HG02759 (cell line): ENCODE measurements around the gene RIMBP2.
"Not testable (repeated sequence)": the region's sequence is repeated elsewhere in the genome, so short reads cannot be mapped to it uniquely, and the experiment has no call there.

ENCODE experiments used
- ATAC-seq: cut with Tn5 transposase; IDR thresholded peaks from one replicate; pipeline ENCODE4 v1.9.1; 2021; ENCODE audit warnings: mild to moderate bottlenecking, moderate library complexity; ENCODE audit not compliant: unreplicated experiment

The RIMBP2 gene

DNA sequence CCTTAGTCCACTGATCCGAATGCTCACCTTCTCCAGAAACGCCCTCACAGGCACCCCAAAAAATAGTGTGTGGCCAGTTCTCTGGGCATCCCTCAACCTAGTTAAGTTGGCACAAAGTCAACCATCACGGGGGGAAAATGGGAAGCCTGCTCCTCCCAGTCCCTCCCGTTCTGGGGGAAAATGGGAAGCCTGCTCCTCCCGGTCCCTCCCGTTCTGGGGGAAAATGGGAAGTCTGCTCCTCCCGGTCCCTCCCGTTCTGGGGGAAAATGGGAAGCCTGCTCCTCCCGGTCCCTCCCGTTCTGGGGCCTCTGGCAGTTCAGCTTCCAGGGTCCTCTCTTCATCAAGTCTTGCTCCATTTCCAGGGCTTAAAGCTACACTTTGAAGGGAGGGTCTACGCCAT is 106.1 kb downstream of the RIMBP2 start:
- no peak for ATAC-seq

DNA sequence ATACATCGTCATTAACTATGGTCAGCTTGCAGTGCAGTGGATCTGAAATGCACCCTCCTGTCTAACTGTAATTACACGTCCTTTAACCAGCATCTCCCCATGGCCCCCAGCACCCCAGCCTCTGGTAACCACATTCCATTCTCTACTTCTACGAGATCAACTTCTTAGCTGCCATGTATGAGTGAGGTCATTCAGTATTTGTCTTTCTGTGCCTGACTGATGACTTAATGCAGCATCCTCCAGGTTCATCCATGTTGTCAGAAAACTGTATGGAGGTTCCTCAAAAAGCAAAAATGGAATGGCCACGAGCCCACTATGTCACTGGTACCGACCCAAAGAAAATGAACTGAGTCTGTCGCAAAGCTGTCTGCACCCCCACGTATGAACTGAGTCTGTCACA is 107.3 kb downstream of the RIMBP2 start:
- ATAC-seq = no peak

DNA sequence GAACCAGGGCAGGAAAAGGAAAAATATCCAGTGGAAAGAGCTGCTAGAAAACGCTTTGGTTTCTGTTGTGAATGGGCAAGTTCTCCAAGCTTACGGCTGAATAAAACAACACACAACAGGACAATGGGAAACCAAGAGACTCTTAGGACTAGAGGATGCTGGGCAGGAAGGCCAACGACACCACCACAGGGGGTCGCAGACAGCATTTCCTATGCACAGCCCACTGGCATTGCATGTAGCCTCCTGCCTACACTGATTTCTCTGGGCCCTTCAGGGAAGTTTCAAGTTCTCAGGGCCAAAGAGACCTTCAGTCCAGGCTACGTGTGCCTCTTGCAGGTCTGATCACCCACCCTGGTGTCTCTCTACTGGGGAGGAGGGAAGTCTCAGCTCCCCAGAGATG is 108.0 kb downstream of the RIMBP2 start:
- ATAC-seq = no peak

DNA sequence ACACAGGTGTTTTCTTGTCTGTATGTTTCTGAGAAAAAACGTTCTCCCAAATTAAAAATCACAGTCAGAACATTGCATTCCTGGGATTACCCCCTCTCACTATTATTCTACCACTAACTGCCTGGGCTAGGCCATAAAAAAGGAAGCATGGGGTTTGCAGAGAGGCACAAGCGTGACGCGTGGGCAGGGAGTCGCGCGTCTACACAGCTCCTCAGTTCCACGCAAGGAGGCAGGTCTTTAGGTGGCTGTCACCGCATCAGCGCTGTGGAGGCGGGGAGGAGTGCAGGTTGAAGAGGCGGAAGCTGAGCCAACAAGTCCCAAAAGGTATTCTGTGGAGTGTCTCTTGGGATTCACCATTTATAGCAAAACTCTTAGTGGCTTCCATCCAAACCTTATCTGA is 109.9 kb downstream of the RIMBP2 start:
- no peak for ATAC-seq

DNA sequence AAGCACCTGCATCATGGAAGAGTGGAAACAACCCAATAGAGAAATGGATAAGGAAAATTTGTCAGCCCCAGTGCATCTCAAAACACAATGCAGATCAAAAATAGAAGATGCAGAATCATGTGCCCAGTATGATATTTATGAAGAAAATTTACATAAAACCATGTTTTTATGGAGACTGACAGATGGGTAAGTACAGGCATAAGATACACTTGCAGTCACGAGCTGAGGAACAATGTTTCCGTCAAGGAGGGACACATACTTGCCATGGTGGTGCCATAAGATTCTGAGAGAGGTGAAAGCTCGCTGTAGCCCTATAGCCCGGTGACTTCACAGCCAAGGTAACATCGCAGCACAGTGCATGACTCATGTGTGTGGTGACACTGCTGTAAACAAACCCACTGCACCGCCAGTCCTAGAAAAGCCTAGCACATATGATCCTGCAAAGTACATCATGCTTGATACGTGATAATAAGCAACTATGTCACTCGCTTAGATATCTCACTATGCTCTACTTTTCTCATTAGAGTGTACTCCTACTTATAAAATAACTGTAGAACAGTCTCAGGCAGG is 112.6 kb downstream of the RIMBP2 start:
- no peak for ATAC-seq

DNA sequence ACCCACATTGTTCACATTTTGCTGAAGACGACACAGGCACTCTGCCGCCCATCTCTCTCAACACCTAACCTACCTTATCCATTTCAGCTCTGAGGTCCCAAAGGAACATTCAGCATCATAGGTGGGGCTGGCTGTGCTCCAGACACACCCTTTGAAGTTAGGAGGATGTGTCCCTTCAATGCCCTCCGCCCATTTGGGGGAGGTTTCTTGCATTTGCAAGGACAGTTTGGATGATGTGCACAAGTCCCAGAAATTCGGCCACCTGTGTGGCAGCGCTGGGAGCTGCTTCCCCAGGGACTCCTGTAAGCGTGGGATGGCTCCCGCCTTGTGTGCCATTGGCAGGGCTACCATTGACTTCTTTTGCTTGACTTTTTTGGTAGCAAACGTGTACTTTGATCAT is 113.8 kb downstream of the RIMBP2 start:
- ATAC-seq = no peak

DNA sequence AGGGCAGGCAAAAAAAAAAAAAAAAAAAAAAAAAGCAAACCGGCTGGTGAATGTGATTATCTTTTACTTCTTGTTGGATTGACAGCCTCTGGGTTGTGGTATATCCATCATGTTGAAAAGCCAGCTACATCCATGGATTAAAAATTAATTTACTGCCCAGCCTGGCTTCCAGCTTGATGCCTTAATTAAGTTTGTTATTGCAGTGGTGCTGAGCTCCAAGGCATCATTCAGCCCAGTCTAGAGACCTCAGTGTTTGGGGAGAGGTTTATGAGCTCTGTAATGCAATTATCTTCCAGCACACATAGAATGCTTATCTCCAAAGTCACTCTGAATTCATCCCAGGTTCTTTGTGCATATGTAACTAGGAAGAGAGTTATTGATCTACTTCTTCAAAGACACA is 114.8 kb downstream of the RIMBP2 start:
- ATAC-seq = no peak

DNA sequence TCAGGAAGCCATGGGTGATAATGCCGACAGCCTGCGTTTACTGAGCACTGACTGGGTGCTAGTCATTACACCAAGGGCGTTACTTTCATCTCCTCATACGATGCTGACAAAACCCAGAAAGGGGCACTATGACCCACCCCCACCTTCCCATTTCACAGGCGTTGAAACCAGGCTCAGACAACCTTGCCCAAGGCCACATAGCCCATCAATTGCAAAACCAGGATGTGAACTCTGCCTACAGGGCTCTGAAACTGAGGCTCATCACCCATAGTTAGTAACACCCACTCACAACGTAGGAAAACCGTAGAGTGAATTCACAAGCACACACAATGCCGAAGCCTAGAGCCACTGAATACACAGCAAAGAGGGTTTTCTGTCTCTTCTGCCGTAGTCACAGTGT is 119.9 kb downstream of the RIMBP2 start:
- ATAC-seq = no peak

DNA sequence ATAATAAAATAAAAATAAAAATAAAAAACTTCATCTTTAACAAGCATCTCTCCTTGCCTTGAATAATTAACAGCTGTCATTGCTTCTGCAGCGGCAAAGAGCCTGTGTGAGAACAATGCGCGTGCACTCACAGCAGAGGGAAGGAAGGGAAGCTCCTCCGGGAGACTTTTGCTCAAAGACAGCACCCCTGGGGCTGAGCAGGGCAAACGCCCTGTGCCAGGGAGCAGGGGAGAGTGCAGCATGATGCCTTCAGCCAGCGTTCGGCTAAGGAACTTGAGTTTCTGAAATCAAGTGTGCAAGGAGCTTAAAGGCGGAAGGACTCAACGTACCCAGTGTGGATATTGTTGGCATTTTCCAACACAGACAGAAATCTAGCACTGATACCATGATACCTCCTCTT is 120.5 kb downstream of the RIMBP2 start:
- no peak for ATAC-seq

DNA sequence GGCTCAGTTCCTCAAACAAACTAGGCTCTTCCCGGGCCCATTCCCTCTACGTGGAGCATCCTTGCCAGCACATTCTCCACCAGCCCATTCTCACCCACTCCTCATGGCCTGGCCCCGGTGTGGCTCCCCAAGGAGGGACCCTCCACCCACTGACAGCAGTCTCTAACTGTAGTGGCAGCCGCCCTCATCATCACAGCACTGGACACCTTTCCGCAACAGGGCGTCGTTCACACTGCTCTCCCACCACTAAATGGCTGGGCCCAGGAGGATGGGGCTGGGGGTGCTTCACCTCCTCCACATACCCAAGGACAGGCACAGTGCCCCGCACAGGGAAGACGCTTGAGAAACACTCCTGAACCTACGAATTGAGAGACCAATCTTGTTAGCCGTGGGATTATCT is 123.0 kb downstream of the RIMBP2 start:
- ATAC-seq = no peak

DNA sequence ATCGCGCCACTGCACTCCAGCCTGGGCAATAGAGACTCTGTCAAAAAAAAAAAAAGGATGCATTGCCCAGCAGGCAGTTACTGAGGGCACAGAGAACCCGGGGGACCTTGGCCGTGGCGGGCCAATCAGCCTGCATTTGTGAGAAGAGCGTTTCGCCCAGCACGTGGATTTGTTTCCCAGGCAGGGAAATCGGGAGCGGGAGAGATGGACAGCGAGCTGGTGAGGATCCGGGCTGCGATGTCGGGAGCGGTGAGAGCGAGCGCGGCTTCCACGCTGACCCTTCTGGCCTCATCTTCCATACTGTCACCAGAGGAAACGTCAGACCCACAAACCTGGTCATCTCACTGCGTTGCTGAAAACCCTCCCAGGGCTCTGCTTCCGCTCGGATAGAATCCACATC is 123.5 kb downstream of the RIMBP2 start:
- ATAC-seq = no peak

DNA sequence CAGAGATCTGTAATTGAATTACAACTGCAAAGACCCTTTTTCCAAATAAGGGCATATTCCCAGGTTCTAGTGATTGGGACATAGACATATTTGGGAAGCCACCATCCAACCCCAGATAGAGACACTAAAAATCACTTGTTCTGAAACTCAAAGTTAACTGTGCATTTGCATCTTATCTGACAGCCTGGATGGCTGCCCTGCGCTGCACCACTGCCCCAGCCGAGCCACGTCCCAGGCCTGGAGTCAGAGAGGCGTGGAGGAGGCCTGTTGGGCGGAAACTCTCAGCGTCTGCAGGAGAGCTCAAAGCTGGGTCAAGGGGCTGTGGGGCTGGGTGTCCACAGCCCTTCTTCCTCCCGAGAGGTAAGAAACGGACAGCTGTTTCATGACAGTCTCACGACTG is 124.4 kb downstream of the RIMBP2 start:
- no peak for ATAC-seq

DNA sequence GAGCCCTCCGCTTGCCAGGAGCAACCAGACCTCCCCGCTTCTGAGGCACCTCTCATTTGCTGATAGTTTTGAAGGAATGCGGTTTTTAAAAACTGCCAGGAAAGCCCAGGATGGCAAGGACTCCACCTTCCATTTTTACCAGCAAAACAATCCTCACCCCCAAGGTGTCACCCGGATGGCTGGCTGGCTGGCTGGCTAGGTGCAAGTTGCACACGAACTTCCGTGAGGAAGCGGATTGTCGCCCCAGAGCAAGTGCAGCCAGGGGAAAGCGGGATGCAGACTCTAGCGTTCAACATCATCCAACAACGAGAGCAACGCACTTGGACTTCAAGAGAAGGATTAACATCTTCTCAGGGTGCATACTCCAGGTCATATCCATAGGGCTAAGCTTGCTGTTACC is 125.4 kb downstream of the RIMBP2 start:
- ATAC-seq = no peak

DNA sequence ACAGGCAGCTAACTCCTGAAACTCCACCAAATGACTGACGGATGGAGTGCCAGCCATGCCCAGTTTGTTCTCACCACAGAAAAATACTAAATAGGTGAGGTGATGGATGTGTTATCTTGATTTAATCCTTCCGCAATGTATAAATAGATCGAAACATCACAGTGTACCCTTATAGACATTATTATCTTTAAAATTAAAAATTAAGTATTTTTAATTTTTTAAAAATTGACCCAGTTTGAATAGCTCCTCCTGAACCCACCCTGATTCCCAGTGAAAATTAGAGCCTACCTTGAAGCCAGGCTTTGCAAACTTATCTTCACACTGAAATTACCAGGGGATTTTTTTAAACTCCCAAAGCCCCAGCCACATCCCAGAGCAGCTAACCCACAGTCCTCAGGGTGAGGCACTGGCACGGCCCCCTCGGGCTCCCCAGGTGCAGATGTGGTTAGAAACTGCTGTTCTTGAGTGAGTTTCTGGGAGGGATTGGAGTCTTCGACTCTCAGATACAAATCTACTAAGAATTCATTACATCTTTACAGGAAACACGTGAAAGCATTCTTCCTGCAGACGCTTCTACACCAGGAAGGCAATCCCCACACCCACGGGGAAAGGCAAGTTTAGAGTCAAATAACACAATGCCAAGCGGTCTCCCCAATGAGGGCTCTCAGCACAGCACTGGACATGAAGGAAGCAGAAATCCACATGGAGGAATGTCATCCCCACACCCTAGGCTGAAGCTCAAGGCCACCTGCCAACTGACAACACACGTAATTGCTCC is 126.4 kb downstream of the RIMBP2 start:
- ATAC-seq = no peak

DNA sequence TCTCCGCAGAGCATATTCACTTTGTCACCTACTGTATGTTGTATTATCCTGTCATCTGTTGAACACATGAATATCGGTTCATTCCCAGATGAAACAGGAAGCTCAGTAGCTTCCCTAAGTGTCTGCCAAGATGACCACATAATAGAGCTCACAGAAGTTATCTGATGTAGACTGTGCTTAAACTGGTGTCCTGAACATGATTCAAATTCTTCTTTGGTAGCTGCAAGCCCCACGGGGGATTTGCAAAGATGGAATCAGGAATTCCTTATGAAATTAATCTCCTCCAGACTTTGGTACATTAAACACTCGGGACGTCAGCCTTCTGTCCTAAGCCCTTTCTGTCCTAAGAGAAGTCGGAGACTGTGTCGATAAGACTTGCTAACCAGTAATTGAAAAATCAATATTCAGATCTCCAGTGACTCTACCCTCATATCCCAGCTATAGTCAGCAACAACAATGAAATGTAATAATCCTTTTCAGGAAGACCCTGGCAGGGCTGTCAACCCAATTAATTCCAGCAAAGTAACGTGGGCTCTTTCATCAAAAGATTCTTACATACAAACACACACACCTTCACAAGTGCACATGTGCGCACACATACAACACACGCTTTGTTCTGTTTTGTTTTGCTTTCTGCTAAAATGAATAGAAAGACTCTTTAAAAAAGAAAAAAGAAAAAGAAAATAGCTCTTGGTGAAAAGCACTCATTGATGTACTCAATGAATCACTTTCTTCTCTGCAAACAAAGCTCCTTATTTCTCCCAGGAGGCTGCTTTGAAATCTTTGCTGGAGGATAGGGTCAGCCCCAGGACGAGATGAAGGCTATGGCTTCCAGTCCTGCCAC is 127.2 kb downstream of the RIMBP2 start:
- no peak for ATAC-seq

DNA sequence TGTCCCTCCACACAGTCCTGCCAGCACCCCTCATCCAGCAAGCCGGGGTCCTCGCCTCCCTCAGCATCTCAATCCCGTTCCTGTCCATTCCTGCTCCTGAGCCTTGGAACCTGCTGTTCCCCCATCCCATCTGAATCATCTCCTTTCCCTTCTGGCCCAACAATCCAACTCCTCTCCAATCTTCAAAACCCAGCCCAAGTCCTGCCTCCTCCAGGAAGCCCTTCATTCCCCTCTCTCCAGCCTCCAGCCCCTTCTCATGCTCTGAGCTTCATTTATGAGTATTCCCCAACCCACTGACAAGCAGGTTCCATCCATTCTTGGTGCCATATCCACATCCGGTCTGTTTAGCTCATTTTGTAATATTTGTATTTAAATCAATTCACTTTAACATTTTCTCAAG is 128.1 kb downstream of the RIMBP2 start:
- ATAC-seq = no peak

DNA sequence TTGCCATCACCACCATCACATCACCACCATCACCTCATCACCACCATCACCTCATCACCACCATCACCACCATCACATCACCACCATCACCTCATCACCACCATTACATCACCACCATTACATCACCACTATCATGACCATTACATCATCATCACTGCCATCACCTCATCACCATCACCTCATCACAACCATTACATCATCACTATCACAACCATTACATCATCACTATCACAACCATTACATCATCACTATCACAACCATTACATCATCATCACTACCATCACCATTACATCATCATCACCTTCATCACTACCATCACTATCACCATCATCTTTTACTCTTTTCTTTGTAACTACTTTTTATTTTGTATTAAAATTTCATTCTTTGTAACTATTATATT is 131.6 kb downstream of the RIMBP2 start:
- not testable (repeated sequence) for ATAC-seq

DNA sequence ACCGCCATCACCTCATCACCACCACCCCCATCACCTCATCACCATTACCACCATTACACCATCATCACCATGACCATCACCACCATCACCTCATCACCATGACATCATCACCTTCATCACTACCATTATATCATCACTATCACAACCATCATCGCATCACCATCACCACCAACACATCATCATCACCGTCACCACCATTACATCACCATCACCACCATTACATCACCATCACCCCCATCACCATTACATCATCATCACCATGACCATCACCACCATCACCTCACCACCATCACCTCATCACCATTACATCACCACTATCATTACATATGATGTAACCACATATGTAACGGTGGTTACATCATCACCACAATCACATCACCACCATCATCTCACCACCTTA is 132.3 kb downstream of the RIMBP2 start:
- no peak for ATAC-seq

DNA sequence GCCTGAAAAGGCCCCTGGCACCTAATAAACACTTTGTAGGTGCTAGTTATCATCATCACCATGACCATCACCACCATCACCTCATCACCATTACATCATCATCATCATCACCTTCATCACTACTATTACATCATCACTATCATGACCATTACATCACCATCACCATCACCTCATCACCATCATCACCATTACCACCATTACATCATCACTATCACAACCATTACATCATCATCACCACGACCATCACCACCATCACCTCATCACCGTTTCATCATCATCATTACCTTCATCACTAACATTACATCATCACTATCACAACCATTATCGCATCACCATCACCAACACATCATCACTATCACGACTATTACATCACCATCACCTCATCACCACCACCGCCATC is 132.8 kb downstream of the RIMBP2 start:
- ATAC-seq = no peak

DNA sequence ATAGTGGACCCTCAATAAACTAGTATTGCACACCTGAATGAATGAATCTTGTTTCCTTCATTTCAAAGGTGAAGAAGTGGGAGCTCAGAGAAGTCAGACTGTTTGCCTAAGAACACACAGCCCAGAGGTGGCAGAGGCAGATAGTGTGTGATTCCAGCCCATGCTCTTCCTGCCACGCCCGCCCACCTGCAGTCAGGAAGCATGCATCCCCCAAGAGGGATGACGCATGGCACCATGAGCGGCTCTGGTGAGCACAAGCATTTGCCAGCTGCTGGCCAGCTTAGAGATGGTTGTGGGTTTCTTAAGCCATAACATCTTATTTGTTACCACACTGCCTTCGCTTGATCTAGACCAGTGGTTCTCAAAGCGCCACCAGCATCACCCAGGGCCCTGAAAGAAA is 133.8 kb downstream of the RIMBP2 start:
- ATAC-seq = no peak

DNA sequence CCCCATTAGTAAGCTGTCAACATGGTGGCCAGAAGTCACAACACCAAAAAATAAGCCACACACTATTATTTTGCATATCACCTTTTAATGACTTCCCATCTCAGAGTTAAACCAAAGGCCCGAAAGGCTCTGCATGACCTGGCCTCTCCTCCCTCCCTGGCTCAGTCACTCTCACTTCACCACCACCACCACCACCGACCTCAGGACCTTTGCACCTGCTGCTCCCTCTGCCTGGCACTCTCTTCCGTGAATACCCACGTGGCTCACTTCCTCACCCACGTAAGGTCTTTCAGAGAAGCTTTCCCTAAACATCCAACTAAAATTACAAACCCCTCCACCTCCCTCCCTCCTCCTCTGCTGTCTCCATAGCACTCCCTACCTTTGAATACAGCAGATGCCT is 134.3 kb downstream of the RIMBP2 start:
- ATAC-seq = no peak

DNA sequence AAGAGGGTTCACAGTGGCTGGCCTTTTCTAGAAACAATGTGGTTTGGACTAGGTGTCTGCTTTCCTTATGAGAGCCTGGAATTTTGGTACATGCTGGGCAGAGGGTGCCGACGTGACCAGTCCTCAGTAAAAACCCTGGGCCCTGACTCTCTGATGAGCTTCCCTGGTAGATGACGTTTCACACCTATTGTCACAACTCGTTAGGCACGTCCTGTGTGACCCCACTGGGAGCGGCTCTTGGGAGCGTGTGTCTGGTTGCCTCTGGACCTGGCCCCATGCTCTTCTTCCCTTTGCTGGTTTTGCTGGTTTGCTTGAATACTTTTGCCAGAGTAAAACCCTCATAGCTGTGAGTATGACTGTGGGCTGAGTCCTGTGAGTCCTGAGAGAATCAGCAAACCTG is 136.9 kb downstream of the RIMBP2 start:
- ATAC-seq = no peak
